Middle frontal gyrus (tissue), 1 donor: ENCODE measurements around the gene SETMAR.

ENCODE experiments used
- DNase-seq: peaks from one replicate; pipeline ENCODE4 v3.0.0-alpha.2; 2015; ENCODE audit warnings: low spot score; ENCODE audit errors: extremely low spot score

Gene SETMAR

DNA sequence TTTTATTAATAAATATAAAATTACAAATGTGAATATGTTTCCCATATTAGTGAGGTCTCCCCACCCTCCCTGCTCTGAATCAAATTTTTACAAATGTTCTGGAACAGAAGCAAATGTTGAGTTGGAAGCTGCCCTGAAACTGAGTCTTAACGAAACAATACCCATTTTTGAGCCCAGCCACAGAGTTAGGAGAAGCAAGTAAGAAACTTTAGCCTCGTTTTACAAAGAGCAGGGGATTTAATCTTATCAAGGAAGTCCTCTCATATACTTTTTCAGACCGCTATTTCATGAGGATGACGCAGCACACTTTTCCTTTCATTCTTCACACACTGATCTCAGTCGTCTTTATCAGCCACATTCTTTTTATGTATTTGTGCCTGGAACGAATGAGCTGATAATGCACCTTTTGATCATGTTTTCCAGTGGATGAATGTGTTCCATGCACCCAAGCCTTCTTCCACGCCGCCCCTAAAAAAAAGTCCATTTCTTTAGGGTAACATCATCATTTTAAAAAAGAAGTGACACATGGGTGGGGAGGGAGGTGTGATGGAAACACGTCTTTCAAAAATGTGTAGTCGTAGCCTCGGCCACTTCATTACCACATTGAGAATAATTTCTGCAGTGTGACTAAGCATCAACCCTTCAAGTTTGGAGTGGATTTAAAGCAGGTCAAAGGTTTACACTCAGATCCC, 48.1 kb downstream of the SETMAR start:
- no peak for DNase-seq

DNA sequence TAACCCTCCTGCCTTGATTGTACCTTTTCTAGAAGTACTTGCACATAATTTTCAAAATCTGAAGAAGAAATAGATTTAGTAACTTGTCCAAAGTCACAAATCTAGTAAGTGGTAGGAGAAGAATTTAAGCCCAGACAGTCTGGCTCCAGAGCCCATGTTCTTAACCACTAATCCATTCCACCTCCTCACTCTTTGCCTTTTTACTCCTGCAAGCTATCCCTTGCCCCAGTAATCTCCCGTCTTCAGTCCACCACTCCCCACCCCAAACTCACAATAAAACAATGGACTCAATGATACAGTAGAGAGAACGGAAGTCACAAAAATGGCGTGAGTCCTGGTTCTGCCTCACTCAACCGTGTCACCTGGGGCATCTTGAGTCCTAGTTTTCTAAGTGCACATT, 48.7 kb downstream of the SETMAR start:
- no peak for DNase-seq

DNA sequence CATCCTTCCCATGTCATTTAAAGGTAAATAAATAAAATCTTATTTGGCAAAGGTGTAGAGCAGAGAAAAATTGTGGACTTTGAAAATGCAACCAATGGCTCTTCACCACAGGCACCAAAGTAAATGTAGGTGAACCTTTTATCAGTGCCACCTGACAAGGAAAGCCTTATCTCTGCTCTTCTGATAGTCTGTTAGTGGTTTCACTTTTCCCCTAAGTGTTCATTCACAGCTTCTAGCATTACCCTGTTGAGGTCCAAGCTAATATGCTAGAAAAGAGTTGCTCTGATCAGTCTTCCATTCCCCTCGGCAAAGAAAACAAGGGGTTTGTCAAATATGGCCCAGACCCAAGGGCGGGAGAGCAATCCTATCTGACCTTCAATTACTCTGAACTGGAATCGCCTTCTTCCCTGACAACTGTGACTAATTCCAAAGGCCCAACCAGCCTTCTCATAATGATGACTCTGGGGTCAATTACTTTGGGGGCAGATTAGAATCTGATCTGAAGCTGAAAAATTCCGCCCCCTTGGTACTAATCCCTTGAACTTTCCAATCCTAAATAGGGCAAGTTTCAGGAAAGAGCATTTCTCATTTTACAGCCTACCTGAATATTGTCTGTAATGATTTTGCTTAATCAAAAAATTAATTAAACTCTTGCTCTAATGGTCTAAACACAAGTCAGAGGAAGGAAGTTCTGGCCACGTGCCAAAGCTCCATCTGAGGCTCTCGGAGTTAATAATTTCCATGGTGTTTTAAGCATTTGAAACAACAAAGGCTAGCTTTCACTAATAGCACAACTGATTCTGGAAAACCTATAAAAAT, 52.4 kb downstream of the SETMAR start:
- DNase-seq = no peak

DNA sequence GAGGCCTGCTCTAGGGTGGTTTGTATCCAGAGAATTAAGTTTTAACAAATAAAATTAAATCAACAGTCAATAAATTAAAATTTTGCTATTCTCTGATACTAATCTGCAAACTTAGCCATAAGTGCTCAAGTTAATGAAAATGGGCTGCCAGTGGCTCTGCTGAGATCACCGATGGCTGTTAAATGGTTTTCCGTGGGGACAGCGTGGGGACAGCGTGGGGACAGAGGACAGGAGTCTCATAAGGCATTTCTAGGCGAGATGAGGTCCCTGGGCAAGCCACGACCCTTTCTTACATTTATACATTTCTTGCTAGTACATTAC, 53.0 kb downstream of the SETMAR start:
- no peak for DNase-seq

DNA sequence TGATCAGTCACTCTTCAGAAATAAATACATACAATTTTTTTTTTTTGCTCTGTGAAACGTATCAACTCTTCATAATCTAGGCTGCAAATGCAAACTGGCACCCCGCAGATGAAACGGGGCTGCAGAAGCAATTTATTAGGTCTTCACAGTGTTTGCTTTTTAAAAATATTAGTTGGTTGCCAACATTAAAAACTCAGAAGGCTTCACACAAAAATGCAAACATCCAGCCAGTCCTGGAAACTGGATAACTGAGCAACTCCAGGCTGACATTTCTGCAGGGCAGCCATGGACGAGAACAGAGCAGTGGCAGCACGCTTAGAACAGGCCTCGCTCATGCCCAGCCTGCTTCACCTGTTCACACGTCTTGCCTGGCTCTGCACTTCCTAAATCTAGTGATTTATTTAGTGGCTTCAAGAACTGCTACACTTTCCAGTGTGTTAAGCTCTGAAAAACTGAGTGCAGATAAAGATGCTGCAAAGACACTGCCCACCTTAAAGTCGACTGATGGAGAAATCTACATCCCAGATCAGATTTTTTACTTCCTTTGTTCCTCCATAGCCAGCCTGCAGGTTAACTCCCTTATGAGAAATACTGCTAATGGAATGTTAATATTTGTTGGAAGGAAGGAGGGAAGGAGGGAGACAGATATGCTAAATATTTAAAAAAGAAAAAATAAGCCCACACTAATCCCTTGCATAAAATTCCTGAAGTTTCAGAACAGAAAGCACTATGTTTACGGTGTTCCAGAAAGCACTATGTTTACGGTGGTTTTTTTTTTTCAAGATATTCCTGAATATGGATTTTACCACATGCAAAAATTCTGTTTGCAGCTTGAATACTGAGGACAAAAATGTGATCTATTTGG, 53.6 kb downstream of the SETMAR start:
- DNase-seq = no peak

DNA sequence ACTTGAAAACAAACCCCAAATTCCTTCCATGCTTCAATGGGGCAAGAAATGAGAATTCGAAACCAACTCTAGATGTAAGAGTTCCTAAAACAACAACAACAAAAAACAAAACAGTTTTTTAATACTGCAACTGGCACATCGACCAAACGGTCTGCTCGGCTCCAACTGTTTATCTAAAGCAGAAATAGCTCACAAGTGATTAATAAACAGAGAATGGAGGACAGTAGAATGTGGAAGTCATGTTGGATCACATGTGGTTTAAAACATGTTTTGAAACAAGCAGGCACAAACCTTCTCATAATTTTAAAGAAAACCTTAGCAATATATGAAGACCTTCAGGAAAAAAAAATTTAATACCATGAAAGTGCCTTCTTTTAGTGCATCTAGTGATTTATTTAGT, 55.1 kb downstream of the SETMAR start:
- no peak for DNase-seq

DNA sequence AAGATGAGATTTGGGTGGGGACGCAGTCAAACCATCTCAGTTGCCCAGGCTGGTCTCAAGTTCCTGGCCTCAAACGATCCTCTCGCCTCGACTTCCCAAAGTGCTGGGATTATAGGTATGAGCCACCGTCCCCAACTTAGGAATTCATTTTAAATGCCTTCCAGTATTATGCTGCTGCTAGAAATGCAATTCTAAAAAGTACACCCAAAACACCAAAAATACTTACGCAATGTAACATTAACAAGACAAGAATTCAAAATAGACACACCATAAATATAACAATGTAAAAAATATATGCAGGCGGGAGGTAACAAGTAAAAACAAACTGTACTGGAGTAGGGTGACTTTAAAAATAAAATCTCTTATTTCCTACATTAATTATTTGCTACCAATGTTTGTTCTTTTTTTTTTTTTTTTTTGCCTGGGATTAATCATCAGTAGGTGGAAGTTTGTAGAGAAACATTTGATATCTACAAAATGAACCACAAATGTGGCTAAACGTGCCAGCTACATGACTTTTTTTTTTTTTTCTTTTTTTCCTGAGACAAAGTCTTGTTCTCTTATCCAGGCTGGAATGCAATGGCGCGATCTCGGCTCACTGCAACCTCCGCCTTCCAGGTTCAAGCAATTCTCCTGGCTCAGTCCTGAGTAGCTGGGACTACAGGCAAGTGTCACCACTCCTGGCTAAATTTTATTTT, 56.8 kb downstream of the SETMAR start:
- DNase-seq = no peak

DNA sequence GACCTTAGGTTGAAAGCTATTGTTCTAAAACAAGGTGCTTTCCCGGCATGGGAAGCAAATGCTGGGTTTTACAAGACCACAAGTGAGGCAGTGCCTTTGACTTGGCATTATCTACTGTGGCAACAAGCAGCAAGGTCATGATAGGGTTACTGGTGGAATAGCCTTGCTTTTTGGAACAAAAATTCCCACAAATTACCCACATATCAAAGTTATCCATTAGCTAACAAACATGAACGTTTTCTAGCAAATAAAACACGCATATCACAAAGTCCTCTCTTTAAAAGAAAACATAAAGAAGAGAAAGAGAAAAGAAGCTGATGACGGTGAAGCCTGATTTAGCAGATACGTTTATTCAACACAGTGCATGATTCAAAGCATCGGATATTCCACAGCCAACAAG, 57.6 kb downstream of the SETMAR start:
- DNase-seq = no peak

DNA sequence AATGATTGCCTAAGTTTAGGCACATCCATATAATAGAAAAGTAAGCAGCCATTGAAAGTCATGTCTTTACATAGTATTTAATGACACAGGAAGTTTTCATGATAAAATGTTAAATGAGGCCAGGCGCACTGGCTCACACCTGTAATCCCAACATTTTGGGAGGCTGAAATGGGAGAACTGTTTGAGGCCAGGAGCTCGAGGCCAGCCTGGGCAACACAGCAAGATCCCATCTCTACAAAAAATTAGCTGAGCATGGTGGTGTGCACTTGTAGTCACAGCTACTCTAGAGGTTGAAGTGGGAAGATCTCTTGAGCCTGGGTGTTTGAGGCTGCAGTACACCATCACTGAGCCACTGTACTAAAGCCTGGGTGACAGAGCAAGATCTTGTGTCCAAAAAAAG, 59.4 kb downstream of the SETMAR start:
- no peak for DNase-seq
